Breast epithelium (tissue), 3 donors: ENCODE measurements around the gene GJD3.

ENCODE experiments used
- CTCF ChIP-seq, 3 donors: fragments of 450-650 bp; IDR thresholded peaks; one replicate each; pipeline ENCODE4 v1.5.1; 2016 to 2017; ENCODE audit warnings: antibody characterized with exemption in 3 of 3, mild to moderate bottlenecking in 3 of 3, moderate library complexity in 3 of 3
- POLR2A ChIP-seq: fragments of 450-650 bp; IDR thresholded peaks from one replicate; pipeline ENCODE4 v1.6.1; 2016; ENCODE audit warnings: antibody characterized with exemption, mild to moderate bottlenecking, moderate library complexity
- POLR2AphosphoS5 ChIP-seq, 3 donors: sonication (generic); formaldehyde crosslinking; IDR thresholded peaks; one replicate each; pipeline ENCODE4 v1.6.1; 2017; ENCODE audit warnings: antibody characterized with exemption in 3 of 3

- no peak for TF ChIP-seq POLR2AphosphoS5 (IDR thresholded peaks at IDR 0.05)
- TF ChIP-seq POLR2A: no peak
- no peak for TF ChIP-seq CTCF (IDR thresholded peaks at IDR 0.05)
Measured at GRCh38 chr17:40378966-40379365, 14.4 kb upstream of the GJD3 start.
